HepG2 (cell line): ENCODE measurements around the gene SMIM44.

ENCODE experiments used
- CTCF ChIP-seq: sonication (generic); formaldehyde crosslinking; IDR thresholded peaks from 2 replicates; pipeline ENCODE4 v1.5.0; 2020; ENCODE audit warnings: mild to moderate bottlenecking, missing genetic modification reagents, moderate library complexity
- TAF1 ChIP-seq: sonication (generic); formaldehyde crosslinking; IDR thresholded peaks from 2 replicates; pipeline ENCODE4 v1.4.0; 2020; ENCODE audit warnings: missing genetic modification reagents
- TMF1 ChIP-seq: sonication (generic); formaldehyde crosslinking; IDR thresholded peaks from 2 replicates; pipeline ENCODE4 v1.8.1; 2022; ENCODE audit warnings: low read depth, missing genetic modification reagents
- ZFX ChIP-seq: sonication (generic); formaldehyde crosslinking; IDR thresholded peaks from 2 replicates; pipeline ENCODE4 v1.4.0; 2020; ENCODE audit warnings: mild to moderate bottlenecking, low read depth, missing genetic modification reagents, moderate library complexity
- ZNF547 ChIP-seq: sonication (generic); formaldehyde crosslinking; IDR thresholded peaks from 2 replicates; pipeline ENCODE4 v1.5.1; 2020; ENCODE audit warnings: mild to moderate bottlenecking, missing genetic modification reagents
- ZNF768 ChIP-seq: sonication (generic); formaldehyde crosslinking; IDR thresholded peaks from 2 replicates; pipeline ENCODE4 v1.4.0; 2020; ENCODE audit warnings: missing genetic modification reagents
- TF ChIP-seq, protein P1 (sequence below): IDR thresholded peaks from 2 replicates; pipeline ENCODE4 v1.6.1; 2016; ENCODE audit warnings: low read depth, control low read depth

DNA sequence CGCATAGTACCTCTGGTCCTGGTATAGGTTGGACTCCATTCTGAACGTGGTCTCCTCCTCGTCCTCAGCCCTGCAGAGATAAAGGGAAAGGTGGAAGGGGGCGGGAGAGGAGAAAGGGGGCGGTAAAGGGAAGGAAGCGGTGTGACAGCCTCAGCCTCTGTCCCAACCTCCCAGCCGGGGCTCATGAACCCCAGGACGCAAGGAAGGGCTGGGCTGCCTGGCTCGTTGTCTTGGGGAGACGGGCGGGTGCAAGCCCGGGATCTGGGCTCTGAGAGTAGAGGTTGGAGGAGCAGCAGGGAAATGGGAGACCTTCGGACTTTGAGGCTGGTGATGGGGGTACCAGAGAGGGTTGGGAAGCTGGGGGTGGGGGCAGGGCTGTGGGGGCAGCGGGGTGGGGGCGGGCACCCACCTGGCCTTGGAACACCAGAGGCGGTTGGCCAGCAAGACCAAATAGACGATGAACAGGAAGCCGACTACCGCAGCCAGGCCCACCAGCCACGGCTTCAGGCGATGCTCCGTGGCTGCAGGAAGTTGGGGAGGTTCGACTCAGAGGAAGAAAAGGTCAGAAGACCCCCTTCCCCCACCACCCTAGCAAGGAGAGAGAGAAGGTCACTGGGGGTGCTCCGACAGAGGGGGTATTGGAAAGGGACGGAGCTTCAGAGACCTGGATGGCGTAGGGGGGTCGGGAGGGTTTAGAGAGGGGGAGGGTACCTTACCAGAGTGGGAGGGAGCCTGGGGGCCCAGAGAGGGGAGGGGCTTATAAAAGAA, 4.6 kb downstream of the SMIM44 start:
- TF ChIP-seq, protein P1, sequence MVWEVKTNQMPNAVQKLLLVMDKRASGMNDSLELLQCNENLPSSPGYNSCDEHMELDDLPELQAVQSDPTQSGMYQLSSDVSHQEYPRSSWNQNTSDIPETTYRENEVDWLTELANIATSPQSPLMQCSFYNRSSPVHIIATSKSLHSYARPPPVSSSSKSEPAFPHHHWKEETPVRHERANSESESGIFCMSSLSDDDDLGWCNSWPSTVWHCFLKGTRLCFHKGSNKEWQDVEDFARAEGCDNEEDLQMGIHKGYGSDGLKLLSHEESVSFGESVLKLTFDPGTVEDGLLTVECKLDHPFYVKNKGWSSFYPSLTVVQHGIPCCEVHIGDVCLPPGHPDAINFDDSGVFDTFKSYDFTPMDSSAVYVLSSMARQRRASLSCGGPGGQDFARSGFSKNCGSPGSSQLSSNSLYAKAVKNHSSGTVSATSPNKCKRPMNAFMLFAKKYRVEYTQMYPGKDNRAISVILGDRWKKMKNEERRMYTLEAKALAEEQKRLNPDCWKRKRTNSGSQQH (CRISPR knock-in tag), result no peak
- TF ChIP-seq TAF1 (CRISPR knock-in tag) (no peak), TMF1 (no peak), ZNF547 (no peak), ZNF768 (no peak), CTCF (CRISPR knock-in tag) (no peak), ZFX (CRISPR knock-in tag) (no peak)
